Peyer's patch (tissue), 4 donors: ENCODE measurements around the gene LEF1.

Source experiments
- POLR2A ChIP-seq, 2 donors: fragments of 450-650 bp; IDR thresholded peaks; one replicate each; pipeline ENCODE4 v1.5.1; 2017; ENCODE audit warnings: antibody characterized with exemption in 2 of 2, mild to moderate bottlenecking in 2 of 2, moderate library complexity in 2 of 2
- TF ChIP-seq, protein P1 (sequence below), 6 experiments: fragments of 450-650 bp in 4 of 6; fragments of 200-600 bp in 2 of 6; sonication (generic) in 1 of 6; IDR thresholded peaks; one replicate each; pipeline ENCODE4 v1.5.1; 2017 to 2019; ENCODE audit warnings: antibody characterized with exemption in 6 of 6, mild to moderate bottlenecking in 3 of 6, moderate library complexity in 1 of 6

DNA sequence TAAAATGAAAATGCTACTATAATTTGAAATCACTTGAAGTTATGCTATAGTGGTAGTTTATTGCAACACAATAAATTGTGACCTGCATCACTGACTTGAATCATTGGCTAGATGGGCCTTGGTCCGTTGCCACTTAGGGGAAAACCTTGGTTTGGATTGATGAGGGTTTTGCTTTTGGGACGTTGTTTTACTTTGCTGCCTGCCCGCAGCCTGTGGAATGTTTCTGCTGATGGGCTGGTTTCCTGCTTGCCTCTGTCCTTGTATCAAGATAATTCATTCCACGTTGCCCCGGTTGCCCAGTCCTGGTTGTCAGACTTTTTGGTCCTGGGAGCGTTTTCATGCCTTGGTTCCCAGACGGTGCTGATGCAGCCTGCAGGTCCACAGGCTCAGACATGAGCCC is 160.7 kb downstream of the LEF1 start:
- TF ChIP-seq POLR2A (IDR thresholded peaks at IDR 0.05) = no peak
- TF ChIP-seq, protein P1, sequence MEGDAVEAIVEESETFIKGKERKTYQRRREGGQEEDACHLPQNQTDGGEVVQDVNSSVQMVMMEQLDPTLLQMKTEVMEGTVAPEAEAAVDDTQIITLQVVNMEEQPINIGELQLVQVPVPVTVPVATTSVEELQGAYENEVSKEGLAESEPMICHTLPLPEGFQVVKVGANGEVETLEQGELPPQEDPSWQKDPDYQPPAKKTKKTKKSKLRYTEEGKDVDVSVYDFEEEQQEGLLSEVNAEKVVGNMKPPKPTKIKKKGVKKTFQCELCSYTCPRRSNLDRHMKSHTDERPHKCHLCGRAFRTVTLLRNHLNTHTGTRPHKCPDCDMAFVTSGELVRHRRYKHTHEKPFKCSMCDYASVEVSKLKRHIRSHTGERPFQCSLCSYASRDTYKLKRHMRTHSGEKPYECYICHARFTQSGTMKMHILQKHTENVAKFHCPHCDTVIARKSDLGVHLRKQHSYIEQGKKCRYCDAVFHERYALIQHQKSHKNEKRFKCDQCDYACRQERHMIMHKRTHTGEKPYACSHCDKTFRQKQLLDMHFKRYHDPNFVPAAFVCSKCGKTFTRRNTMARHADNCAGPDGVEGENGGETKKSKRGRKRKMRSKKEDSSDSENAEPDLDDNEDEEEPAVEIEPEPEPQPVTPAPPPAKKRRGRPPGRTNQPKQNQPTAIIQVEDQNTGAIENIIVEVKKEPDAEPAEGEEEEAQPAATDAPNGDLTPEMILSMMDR (IDR thresholded peaks at IDR 0.05) = no peak
